ENCODE data around the gene GPR15. TPM values are rescaled to one million over a fixed set of nuclear protein-coding genes. Genes with fewer than 3 reads are reported as not detected.

The GPR15 gene
- not detected in 5 replicates for total RNA-seq (2022; extraction: Qiagen RNA extraction)

GRCh38 chr3:98531622-98532274, at the start of gene GPR15:
Gene GPR15, plus strand, starts transcription at chr3:98531978. Its CDS starts 56 bp downstream, at chr3:98532034.

GRCh38 chr3:98497381-98497780, 34.4 kb upstream of the GPR15 start, which contains the start of gene OR5K2:
Gene OR5K2, plus strand, starts transcription at chr3:98497681. Its CDS starts 0 bp downstream, at chr3:98497681.

GRCh38 chr3:98522544-98523281, 9.1 kb upstream of the GPR15 start, which contains the start of gene CLDND1:
Gene CLDND1, minus strand, starts transcription at chr3:98522902. Its CDS starts 1,478 bp downstream, at chr3:98521424.

Other genes with a start within 250 kb of the GPR15 start
- not detected in 5 replicates for gene OR5H2, start 249.5 kb upstream of the GPR15 start, total RNA-seq (2022; extraction: Qiagen RNA extraction)
- gene OR5K4, start 178.1 kb upstream of the GPR15 start, total RNA-seq (2022; extraction: Qiagen RNA extraction): not detected in 5 replicates
- gene OR5K3, start 141.3 kb upstream of the GPR15 start, total RNA-seq (2022; extraction: Qiagen RNA extraction): not detected in 5 replicates
- gene OR5K1, start 68.8 kb upstream of the GPR15 start, total RNA-seq (2022; extraction: Qiagen RNA extraction): not detected in 5 replicates
- not detected in 5 replicates for gene OR5K2, start 34.3 kb upstream of the GPR15 start, total RNA-seq (2022; extraction: Qiagen RNA extraction)
- gene CLDND1, start 9.1 kb upstream of the GPR15 start, total RNA-seq (2022; extraction: Qiagen RNA extraction): 46.3 to 65.9 TPM (median 61.6 TPM) in 5 replicates
- gene CPOX, start 61.6 kb downstream of the GPR15 start, total RNA-seq (2022; extraction: Qiagen RNA extraction): 16.5 to 23.9 TPM (median 21.0 TPM) in 5 replicates
- gene ST3GAL6, start 231.4 kb downstream of the GPR15 start, total RNA-seq (2022; extraction: Qiagen RNA extraction): 0.88 to 1.3 TPM (median 1.1 TPM) in 5 replicates